ENCODE results near the gene R3HDM1. TPM values are rescaled to one million over a fixed set of nuclear protein-coding genes. Genes with fewer than 3 reads are reported as not detected.
"Not testable (repeated sequence)": the region's sequence is repeated elsewhere in the genome, so short reads cannot be mapped to it uniquely, and the experiment has no call there.

R3HDM1 gene
- total and polyA plus RNA-seq, 2 of the 4 experiments (the other 2 are of a cell fraction), result 5.9 to 38.1 TPM

GRCh38 chr2:135533545-135533944 lies 2.3 kb downstream of the R3HDM1 start:
- H3K14ac ChIP-seq (replicated peaks; ENCODE audit: low read depth, low read length); H2AK9ac ChIP-seq (replicated peaks; ENCODE audit: low read depth, low read length, poor library complexity); H4K20me1 ChIP-seq (ENCODE audit: insufficient read depth, low read length); H2AK5ac ChIP-seq (ENCODE audit: low read depth, low read length); H3K56ac ChIP-seq (ENCODE audit: extremely low read depth, insufficient read depth, low read length); H2BK5ac ChIP-seq (ENCODE audit: low read depth, low read length, poor library complexity, severe bottlenecking); BruUV-seq (replicated peaks); H3K4me3 ChIP-seq (ENCODE audit: insufficient read depth, low read depth, low read length); H2BK20ac ChIP-seq (ENCODE audit: low read depth, low read length); H3K9me3 ChIP-seq (ENCODE audit: control insufficient read depth, insufficient read depth, low read length); H2BK15ac ChIP-seq (ENCODE audit: low read depth, low read length); ATAC-seq (ENCODE audit: low read depth); H3K4me2 ChIP-seq (ENCODE audit: low read depth, low read length); H2AFZ ChIP-seq (replicated peaks; ENCODE audit: low read length, poor library complexity); in situ Hi-C loops (cut with MboI; ENCODE audit: low sequenced_read_pairs); dilution Hi-C loops (cut with HindIII; ENCODE audit: low sequenced_read_pairs, unreplicated experiment); H3K23ac ChIP-seq (ENCODE audit: low read depth, low read length); DNase-seq; H2BK120ac ChIP-seq (ENCODE audit: low read depth, low read length); H3K9me1 ChIP-seq (ENCODE audit: insufficient read depth, low read length); H3K27me3 ChIP-seq (ENCODE audit: control insufficient read depth, insufficient read depth, low read length); H4K91ac ChIP-seq (ENCODE audit: insufficient read depth, low read depth, low read length); H3K27ac ChIP-seq (ENCODE audit: insufficient read depth, low read length); H4K8ac ChIP-seq (ENCODE audit: low read depth in 2 of 2, low read length in 2 of 2); H3K4me1 ChIP-seq (ENCODE audit: control insufficient read depth, insufficient read depth, low read length); H3K9ac ChIP-seq (ENCODE audit: low read depth, low read length); H3K36me3 ChIP-seq (ENCODE audit: control insufficient read depth, insufficient read depth, low read length); H3K4ac ChIP-seq (ENCODE audit: low read depth, low read length); H4K5ac ChIP-seq (ENCODE audit: low read depth, low read length); H3K18ac ChIP-seq (ENCODE audit: low read depth, low read length); POLR2A ChIA-PET (ENCODE audit: unreplicated experiment): not testable (repeated sequence)
- intact Hi-C loops (cut with micrococcal nuclease), result loop anchor here (5.0 kb wide), 1 partner anchor 179 kb away; no protein-coding TSS in a partner anchor
- no CpG with 5 or more reads among the region's 15 CpGs for WGBS, 2 experiments (ENCODE audit: extremely low coverage in 2 of 2, insufficient read length in 1 of 2)
- peaks cover 15 to 35% of the 10 kb centered on the region in 2 experiments; a peak in 3 of 4 replicates for H3K79me1 ChIP-seq (ENCODE audit: low read depth in 1 of 2, low read length in 2 of 2)
- CTCF ChIA-PET, result interaction anchor here (0.8 kb wide), 1 partner anchor 194 kb away, joined by 3 read pairs; no protein-coding TSS in a partner anchor
